Esophagus muscularis mucosa (tissue), 4 donors: ENCODE measurements around the gene TRIM9. TPM values are rescaled to one million over a fixed set of nuclear protein-coding genes. Genes with fewer than 3 reads are reported as not detected.
"Not testable (repeated sequence)": the region's sequence is repeated elsewhere in the genome, so short reads cannot be mapped to it uniquely, and the experiment has no call there.

ENCODE experiments used
- DNase-seq: peaks from one replicate; pipeline ENCODE4 v3.0.0-alpha.2; 2017; ENCODE audit errors: extremely low spot score
- H3K27ac ChIP-seq, 4 donors: fragments of 200-600 bp; sonication (generic); replicated peaks in 1 of 4; 1 replicate in 3 of 4; 2 replicates in 1 of 4; pipeline ENCODE4 v1.5.1; 2016 to 2019; ENCODE audit warnings: mild to moderate bottlenecking in 1 of 4
- H3K27me3 ChIP-seq, 4 donors: fragments of 200-600 bp; sonication (generic); one replicate each; pipeline versions ENCODE4 v1.5.1 to v1.6.0; 2016 to 2019
- H3K36me3 ChIP-seq, 4 donors: fragments of 200-600 bp; sonication (generic); one replicate each; pipeline ENCODE4 v1.5.1; 2016 to 2019
- H3K4me1 ChIP-seq, 4 donors: fragments of 200-600 bp; sonication (generic); one replicate each; pipeline ENCODE4 v1.5.1; 2016 to 2019
- H3K4me3 ChIP-seq, 4 donors: fragments of 200-600 bp; sonication (generic); 1 replicate in 2 of 4; 2 replicates in 2 of 4; pipeline ENCODE4 v1.5.1; 2016 to 2019; ENCODE audit warnings: mild to moderate bottlenecking in 4 of 4, moderate library complexity in 1 of 4
- H3K9me3 ChIP-seq, 4 donors: fragments of 200-600 bp; sonication (generic); 1 replicate in 3 of 4; 2 replicates in 1 of 4; pipeline ENCODE4 v1.5.1; 2016 to 2019
- EP300 ChIP-seq: sonication (generic); formaldehyde crosslinking; IDR thresholded peaks from one replicate; pipeline ENCODE4 v1.6.1; 2017; ENCODE audit warnings: antibody characterized with exemption
- POLR2A ChIP-seq: fragments of 450-650 bp; IDR thresholded peaks from one replicate; pipeline ENCODE4 v1.6.1; 2017; ENCODE audit warnings: antibody characterized with exemption, moderate library complexity, mild to moderate bottlenecking, low read depth
- POLR2AphosphoS5 ChIP-seq, 2 donors: sonication (generic); formaldehyde crosslinking; IDR thresholded peaks; one replicate each; pipeline ENCODE4 v1.6.1; 2017; ENCODE audit warnings: antibody characterized with exemption in 2 of 2
- WGBS: methylation state at CpG from one replicate; pipeline ENCODE4 v1.1.5; 2018; 5-methylcytosine and 5-hydroxymethylcytosine counted together
- intact Hi-C: fragments of 100-400 bp; cut with DNase I; formaldehyde crosslinking; loops from one replicate; pipeline ENCODE4 v1.15.1; 2023
- total RNA-seq, 4 donors: library from RNA; depleted of rRNA; stranded (reverse); fragments of >200 nt; gene quantifications; one replicate each; pipeline versions ENCODE4 v1.1.0 to v1.2.1, GENCODE V29; 2016
- TF ChIP-seq, protein P1 (sequence below), 3 experiments: fragments of 200-600 bp in 2 of 3; fragments of 450-650 bp in 1 of 3; sonication (generic) in 2 of 3; IDR thresholded peaks; one replicate each; pipeline ENCODE4 v1.5.1; 2017 to 2019; ENCODE audit warnings: antibody characterized with exemption in 3 of 3, mild to moderate bottlenecking in 2 of 3, moderate library complexity in 1 of 3

TRIM9 gene
- total RNA-seq, 4 donors from 2014 or later = 0.58 to 1.7 (median 0.76) TPM

DNA sequence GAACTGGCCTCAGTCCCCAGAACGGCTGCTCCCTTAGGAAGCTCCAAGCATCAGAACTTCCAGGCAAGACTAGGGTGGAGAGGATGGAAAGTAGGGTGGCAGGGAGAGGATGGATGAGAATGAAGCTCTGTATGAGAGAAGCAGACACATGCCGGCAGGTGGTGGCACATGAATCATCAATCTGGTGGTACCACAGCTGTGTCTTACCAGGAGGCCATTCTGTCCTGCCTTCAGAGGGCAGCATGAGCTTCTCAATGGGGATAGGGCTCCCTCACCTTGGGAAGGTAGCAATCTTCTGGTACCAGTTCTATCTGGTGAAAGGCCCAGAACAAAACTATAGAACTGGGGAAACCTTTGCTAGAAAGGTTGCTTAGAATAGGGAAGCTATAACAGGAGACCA is 95.2 kb downstream of the TRIM9 start:
- Histone ChIP-seq H3K36me3 (no peaks in the 10 kb centered on the region), H3K27ac (no peak overlapping the region), H3K27me3 (no peaks in the 10 kb centered on the region), H3K4me1 (peaks cover 0 to 6% (median 3%) of the 10 kb centered on the region in 4 donors), H3K9me3 (no peaks in the 10 kb centered on the region), H3K4me3 (no peak overlapping the region)
- DNase-seq = no peak
- intact Hi-C loops = no loop called here
- no peak for TF ChIP-seq EP300
- TF ChIP-seq POLR2A = no peak
- TF ChIP-seq, protein P1, sequence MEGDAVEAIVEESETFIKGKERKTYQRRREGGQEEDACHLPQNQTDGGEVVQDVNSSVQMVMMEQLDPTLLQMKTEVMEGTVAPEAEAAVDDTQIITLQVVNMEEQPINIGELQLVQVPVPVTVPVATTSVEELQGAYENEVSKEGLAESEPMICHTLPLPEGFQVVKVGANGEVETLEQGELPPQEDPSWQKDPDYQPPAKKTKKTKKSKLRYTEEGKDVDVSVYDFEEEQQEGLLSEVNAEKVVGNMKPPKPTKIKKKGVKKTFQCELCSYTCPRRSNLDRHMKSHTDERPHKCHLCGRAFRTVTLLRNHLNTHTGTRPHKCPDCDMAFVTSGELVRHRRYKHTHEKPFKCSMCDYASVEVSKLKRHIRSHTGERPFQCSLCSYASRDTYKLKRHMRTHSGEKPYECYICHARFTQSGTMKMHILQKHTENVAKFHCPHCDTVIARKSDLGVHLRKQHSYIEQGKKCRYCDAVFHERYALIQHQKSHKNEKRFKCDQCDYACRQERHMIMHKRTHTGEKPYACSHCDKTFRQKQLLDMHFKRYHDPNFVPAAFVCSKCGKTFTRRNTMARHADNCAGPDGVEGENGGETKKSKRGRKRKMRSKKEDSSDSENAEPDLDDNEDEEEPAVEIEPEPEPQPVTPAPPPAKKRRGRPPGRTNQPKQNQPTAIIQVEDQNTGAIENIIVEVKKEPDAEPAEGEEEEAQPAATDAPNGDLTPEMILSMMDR (IDR thresholded peaks at IDR 0.05) = no peak
- TF ChIP-seq POLR2AphosphoS5 (IDR thresholded peaks at IDR 0.05) = no peak
- WGBS = 88% methylated on average over 2 of the region's 2 CpGs

DNA sequence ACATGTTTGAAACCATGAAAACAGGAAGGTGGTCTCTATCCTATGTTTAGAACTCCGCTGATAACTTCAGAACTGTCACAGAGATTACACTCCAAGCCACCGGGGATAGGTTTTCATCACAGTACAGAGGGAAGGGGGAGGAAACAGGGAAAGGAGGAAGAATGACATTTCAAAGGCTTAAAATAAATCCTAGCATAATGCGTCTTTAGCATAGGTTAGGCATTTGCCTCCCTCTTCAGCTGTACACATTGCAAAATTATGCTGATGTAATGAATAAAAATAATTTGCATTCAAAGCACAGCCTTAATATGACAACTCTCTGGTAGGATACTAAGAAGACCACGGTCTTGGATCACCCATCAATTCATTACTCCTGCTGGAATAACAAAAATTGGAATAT is 96.3 kb downstream of the TRIM9 start:
- 78% methylated on average over 4 of the region's 4 CpGs for WGBS

DNA sequence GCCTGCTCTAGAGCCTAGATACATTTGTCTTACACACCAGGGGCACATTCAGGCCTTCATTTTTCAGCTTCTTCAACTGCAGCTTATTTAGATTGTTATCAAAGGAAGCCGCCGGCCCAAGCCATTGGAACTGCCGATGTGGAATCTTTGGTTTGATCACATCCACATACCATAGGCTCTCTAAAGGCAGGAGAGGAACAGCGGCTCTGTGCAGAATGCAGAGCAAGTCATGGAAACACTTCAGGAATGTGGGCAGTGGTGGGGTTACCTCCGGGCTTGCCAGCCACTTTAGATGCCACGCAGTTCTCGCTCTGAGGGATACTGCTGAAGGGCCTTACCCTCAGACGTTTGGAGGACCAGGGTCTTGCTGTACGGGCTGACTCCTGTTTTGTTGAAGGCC is 97.2 kb downstream of the TRIM9 start:
- 94% methylated on average over 9 of the region's 9 CpGs for WGBS
- Histone ChIP-seq H3K9me3 (no peaks in the 10 kb centered on the region), H3K27ac (no peak overlapping the region), H3K4me3 (no peak overlapping the region), H3K27me3 (no peaks in the 10 kb centered on the region), H3K4me1 (no peaks in the 10 kb centered on the region), H3K36me3 (no peaks in the 10 kb centered on the region)
- intact Hi-C loops = no loop called here
- no peak for DNase-seq
- no peak for TF ChIP-seq EP300
- TF ChIP-seq POLR2AphosphoS5 (IDR thresholded peaks at IDR 0.05) = no peak
- no peak for TF ChIP-seq POLR2A
- TF ChIP-seq, protein P1 (IDR thresholded peaks at IDR 0.05) = no peak

More for the DNA sequence above, 96.3 kb downstream of the TRIM9 start:
- no peak for DNase-seq
- TF ChIP-seq EP300 (no peak), POLR2A (no peak), POLR2AphosphoS5 (IDR thresholded peaks at IDR 0.05) (no peak)
- TF ChIP-seq, protein P1 (IDR thresholded peaks at IDR 0.05) = no peak
- Histone ChIP-seq H3K4me1 (no peaks in the 10 kb centered on the region), H3K27me3 (no peaks in the 10 kb centered on the region), H3K36me3 (no peaks in the 10 kb centered on the region), H3K4me3 (no peak overlapping the region), H3K9me3 (no peaks in the 10 kb centered on the region), H3K27ac (no peak overlapping the region)
- intact Hi-C loops = no loop called here

DNA sequence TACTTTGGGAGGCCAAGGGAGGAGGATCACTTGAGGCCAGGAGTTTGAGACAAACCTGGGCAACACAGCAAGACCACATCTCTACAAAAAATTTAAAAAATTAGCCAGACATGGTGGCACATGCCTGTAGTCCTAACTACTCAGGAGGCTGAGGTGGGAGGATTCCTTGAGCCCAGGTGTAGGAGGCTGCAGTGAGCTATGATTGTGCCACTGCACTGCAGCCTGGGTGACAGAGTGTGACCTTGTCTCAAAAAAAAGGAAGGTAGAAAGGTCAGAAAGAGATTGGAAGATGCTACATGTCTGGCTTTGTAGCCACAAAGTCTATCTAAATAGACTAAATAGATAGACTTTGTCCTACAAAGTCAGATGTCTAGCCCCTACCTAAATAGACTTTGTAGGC is 100.7 kb downstream of the TRIM9 start:
- H3K9me3 ChIP-seq, H3K36me3 ChIP-seq, H3K27me3 ChIP-seq, intact Hi-C loops, H3K4me1 ChIP-seq, DNase-seq, H3K4me3 ChIP-seq, H3K27ac ChIP-seq: not testable (repeated sequence)

DNA sequence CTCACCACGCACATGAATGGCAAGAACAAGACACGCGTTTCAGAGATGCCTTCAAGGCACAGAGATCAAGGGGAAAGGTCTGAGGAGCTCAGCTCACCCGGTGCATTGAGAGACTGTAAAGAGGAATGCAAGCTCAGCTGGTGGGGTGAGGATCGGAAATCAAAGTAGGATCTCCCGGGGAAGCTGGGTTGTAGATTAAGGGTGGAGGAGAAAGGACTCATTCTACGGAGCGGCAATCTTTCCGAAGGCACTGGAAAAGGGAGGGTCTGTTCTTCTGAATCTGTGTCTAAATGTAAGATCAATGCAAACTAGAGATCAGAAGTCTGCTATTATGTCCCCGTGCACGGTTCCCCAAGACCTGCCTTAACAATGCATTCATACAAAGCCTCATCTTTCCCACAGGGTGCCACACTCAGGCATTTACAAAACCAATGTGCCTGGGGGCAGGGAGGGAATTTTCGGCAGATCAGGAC is 109.0 kb downstream of the TRIM9 start:
- Histone ChIP-seq H3K4me1 (no peaks in the 10 kb centered on the region), H3K4me3 (no peak overlapping the region), H3K36me3 (no peaks in the 10 kb centered on the region), H3K9me3 (no peaks in the 10 kb centered on the region), H3K27ac (no peak overlapping the region), H3K27me3 (no peaks in the 10 kb centered on the region)
- no peak for DNase-seq
- intact Hi-C loops = no loop called here
- WGBS = 72% methylated on average over 12 of the region's 12 CpGs
- TF ChIP-seq, protein P1 (IDR thresholded peaks at IDR 0.05) = no peak
- no peak for TF ChIP-seq POLR2A
- TF ChIP-seq POLR2AphosphoS5 (IDR thresholded peaks at IDR 0.05) = no peak
- TF ChIP-seq EP300 = no peak
